ENCODE measurements around the gene ALKAL2. TPM values are rescaled to one million over a fixed set of nuclear protein-coding genes. Genes with fewer than 3 reads are reported as not detected.

Gene ALKAL2
- polyA plus RNA-seq, 1 donor from 2014 or later: not detected

DNA sequence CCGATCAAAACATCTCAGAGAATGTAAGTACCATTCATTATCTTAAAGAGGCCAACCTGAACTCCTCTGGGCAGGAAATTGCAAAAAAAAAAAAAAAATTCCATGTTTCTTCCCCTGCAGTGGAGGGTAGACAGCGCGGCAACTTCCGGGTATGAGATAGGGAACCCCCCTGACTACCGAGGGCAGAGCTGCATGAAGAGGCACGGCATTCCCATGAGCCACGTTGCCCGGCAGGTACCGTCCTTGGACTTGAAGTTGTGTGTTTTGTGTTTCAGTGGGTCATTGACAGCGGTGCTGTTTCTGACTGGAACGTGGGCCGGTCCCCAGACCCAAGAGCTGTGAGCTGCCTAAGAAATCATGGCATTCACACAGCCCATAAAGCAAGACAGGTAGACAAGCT is 16.0 kb downstream of the ALKAL2 start:
- Histone ChIP-seq H3K36me3 (ENCODE audit: insufficient read depth, low read length) (no peaks in the 10 kb centered on the region), H3K4me2 (ENCODE audit: low read length) (no peak overlapping the region), H3K9ac (ENCODE audit: low read length) (no peak overlapping the region), H3F3A (ENCODE audit: insufficient read depth, low read length, poor library complexity, severe bottlenecking) (no peaks in the 10 kb centered on the region), H2AFZ (ENCODE audit: low read depth, low read length) (no peak overlapping the region), H3K9me3 (ENCODE audit: low read length) (no peaks in the 10 kb centered on the region), H3K27me3 (ENCODE audit: insufficient read depth, low read depth, low read length) (no peaks in the 10 kb centered on the region), H3K4me3 (ENCODE audit: low read length) (no peak overlapping the region), H3K79me2 (replicated peaks; ENCODE audit: insufficient read depth, low read length) (peaks cover 61% of the 10 kb centered on the region), H4K20me1 (ENCODE audit: insufficient read depth) (peaks cover 3% of the 10 kb centered on the region), H3K9me2 (ENCODE audit: insufficient read depth, low read length) (no peaks in the 10 kb centered on the region), H3K27ac (ENCODE audit: low read length) (no peak overlapping the region)
- TF ChIP-seq, protein P1, sequence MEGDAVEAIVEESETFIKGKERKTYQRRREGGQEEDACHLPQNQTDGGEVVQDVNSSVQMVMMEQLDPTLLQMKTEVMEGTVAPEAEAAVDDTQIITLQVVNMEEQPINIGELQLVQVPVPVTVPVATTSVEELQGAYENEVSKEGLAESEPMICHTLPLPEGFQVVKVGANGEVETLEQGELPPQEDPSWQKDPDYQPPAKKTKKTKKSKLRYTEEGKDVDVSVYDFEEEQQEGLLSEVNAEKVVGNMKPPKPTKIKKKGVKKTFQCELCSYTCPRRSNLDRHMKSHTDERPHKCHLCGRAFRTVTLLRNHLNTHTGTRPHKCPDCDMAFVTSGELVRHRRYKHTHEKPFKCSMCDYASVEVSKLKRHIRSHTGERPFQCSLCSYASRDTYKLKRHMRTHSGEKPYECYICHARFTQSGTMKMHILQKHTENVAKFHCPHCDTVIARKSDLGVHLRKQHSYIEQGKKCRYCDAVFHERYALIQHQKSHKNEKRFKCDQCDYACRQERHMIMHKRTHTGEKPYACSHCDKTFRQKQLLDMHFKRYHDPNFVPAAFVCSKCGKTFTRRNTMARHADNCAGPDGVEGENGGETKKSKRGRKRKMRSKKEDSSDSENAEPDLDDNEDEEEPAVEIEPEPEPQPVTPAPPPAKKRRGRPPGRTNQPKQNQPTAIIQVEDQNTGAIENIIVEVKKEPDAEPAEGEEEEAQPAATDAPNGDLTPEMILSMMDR (IDR thresholded peaks at IDR 0.05; ENCODE audit: poor library complexity, severe bottlenecking): no peak
- TF ChIP-seq POLR2AphosphoS5 (IDR thresholded peaks at IDR 0.05): no peak
- TF ChIP-seq MXI1 (conservative IDR thresholded peaks at IDR 0.05; ENCODE audit: poor library complexity, severe bottlenecking): no peak
- no peak for TF ChIP-seq EP300 (conservative IDR thresholded peaks at IDR 0.05; ENCODE audit: poor library complexity, severe bottlenecking)
- no peak for TF ChIP-seq SMC3 (conservative IDR thresholded peaks at IDR 0.05; ENCODE audit: poor library complexity)
- TF ChIP-seq RAD21 (conservative IDR thresholded peaks at IDR 0.05): no peak
- TF ChIP-seq TAF1 (IDR thresholded peaks at IDR 0.05; ENCODE audit: low read depth): no peak
- TF ChIP-seq, protein P2, sequence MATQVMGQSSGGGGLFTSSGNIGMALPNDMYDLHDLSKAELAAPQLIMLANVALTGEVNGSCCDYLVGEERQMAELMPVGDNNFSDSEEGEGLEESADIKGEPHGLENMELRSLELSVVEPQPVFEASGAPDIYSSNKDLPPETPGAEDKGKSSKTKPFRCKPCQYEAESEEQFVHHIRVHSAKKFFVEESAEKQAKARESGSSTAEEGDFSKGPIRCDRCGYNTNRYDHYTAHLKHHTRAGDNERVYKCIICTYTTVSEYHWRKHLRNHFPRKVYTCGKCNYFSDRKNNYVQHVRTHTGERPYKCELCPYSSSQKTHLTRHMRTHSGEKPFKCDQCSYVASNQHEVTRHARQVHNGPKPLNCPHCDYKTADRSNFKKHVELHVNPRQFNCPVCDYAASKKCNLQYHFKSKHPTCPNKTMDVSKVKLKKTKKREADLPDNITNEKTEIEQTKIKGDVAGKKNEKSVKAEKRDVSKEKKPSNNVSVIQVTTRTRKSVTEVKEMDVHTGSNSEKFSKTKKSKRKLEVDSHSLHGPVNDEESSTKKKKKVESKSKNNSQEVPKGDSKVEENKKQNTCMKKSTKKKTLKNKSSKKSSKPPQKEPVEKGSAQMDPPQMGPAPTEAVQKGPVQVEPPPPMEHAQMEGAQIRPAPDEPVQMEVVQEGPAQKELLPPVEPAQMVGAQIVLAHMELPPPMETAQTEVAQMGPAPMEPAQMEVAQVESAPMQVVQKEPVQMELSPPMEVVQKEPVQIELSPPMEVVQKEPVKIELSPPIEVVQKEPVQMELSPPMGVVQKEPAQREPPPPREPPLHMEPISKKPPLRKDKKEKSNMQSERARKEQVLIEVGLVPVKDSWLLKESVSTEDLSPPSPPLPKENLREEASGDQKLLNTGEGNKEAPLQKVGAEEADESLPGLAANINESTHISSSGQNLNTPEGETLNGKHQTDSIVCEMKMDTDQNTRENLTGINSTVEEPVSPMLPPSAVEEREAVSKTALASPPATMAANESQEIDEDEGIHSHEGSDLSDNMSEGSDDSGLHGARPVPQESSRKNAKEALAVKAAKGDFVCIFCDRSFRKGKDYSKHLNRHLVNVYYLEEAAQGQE (IDR thresholded peaks at IDR 0.05; ENCODE audit: borderline replicate concordance): no peak
- TF ChIP-seq EZH2 (IDR thresholded peaks at IDR 0.05; ENCODE audit: borderline replicate concordance, insufficient read depth, low read length, poor library complexity, severe bottlenecking): no peak

- Histone ChIP-seq H3K9me2 (ENCODE audit: insufficient read depth, low read length) (no peaks in the 10 kb centered on the region), H3K36me3 (ENCODE audit: insufficient read depth, low read length) (no peaks in the 10 kb centered on the region)
These were observed 17.0 kb downstream of the ALKAL2 start for GRCh38 chr2:270861-271260.

More at GRCh38 chr2:270861-271260, 17.0 kb downstream of the ALKAL2 start:
- Histone ChIP-seq H3K79me2 (replicated peaks; ENCODE audit: insufficient read depth, low read length) (peaks cover 71% of the 10 kb centered on the region), H3K27me3 (ENCODE audit: insufficient read depth, low read depth, low read length) (no peaks in the 10 kb centered on the region), H2AFZ (ENCODE audit: low read depth, low read length) (no peak overlapping the region), H3K9ac (ENCODE audit: low read length) (no peak overlapping the region), H3K9me3 (ENCODE audit: low read length) (no peaks in the 10 kb centered on the region), H3K4me3 (ENCODE audit: low read length) (no peak overlapping the region), H3F3A (ENCODE audit: insufficient read depth, low read length, poor library complexity, severe bottlenecking) (no peaks in the 10 kb centered on the region), H3K27ac (ENCODE audit: low read length) (no peak overlapping the region), H3K4me2 (ENCODE audit: low read length) (no peak overlapping the region), H4K20me1 (ENCODE audit: insufficient read depth) (peaks cover 3% of the 10 kb centered on the region)
- TF ChIP-seq EZH2 (IDR thresholded peaks at IDR 0.05; ENCODE audit: borderline replicate concordance, insufficient read depth, low read length, poor library complexity, severe bottlenecking) (no peak), POLR2AphosphoS5 (IDR thresholded peaks at IDR 0.05) (no peak), EP300 (conservative IDR thresholded peaks at IDR 0.05; ENCODE audit: poor library complexity, severe bottlenecking) (no peak), MXI1 (conservative IDR thresholded peaks at IDR 0.05; ENCODE audit: poor library complexity, severe bottlenecking) (no peak), TAF1 (IDR thresholded peaks at IDR 0.05; ENCODE audit: low read depth) (no peak), SMC3 (conservative IDR thresholded peaks at IDR 0.05; ENCODE audit: poor library complexity) (no peak), RAD21 (conservative IDR thresholded peaks at IDR 0.05) (no peak)
- TF ChIP-seq, protein P2 (IDR thresholded peaks at IDR 0.05; ENCODE audit: borderline replicate concordance): no peak
- TF ChIP-seq, protein P1 (IDR thresholded peaks at IDR 0.05; ENCODE audit: poor library complexity, severe bottlenecking): no peak
